SU-DHL-6 (cell line): ENCODE data around the gene PDGFD.

Experiments
- H2AFZ ChIP-seq: fragments of 200-600 bp; sonication (generic); 2 replicates; pipeline ENCODE4 v1.6.1; 2014; ENCODE audit warnings: low read depth, mild to moderate bottlenecking, moderate library complexity, mixed read lengths, antibody characterized with exemption, low read length; ENCODE audit not compliant: severe bottlenecking
- H3F3A ChIP-seq: fragments of 200-600 bp; shearing (Covaris generic); 2 replicates; pipeline ENCODE4 v1.6.0; 2016; ENCODE audit warnings: antibody characterized with exemption, mild to moderate bottlenecking; ENCODE audit not compliant: insufficient read depth
- H3K27ac ChIP-seq: fragments of 200-600 bp; sonication (generic); 2 replicates; pipeline ENCODE4 v1.5.1; 2016; ENCODE audit warnings: low read depth, mild to moderate bottlenecking, low read length, moderate library complexity, mixed read lengths
- H3K27me3 ChIP-seq: fragments of 200-600 bp; sonication (generic), shearing (Covaris generic); 2 replicates; pipeline ENCODE4 v1.6.0; 2014; ENCODE audit warnings: mild to moderate bottlenecking, low read length
- H3K36me3 ChIP-seq: fragments of 200-600 bp; sonication (generic); 2 replicates; pipeline ENCODE4 v1.6.1; 2014; ENCODE audit warnings: mild to moderate bottlenecking, low read length, mixed read lengths
- H3K4me2 ChIP-seq: fragments of 300-600, 200-600 bp; shearing (Covaris generic), sonication (generic); 2 replicates; pipeline ENCODE4 v1.6.0; 2014; ENCODE audit warnings: low read length, low read depth, mild to moderate bottlenecking; ENCODE audit not compliant: poor library complexity, severe bottlenecking
- H3K4me3 ChIP-seq: fragments of 200-600 bp; sonication (generic); 2 replicates; pipeline ENCODE4 v1.5.1; 2014; ENCODE audit warnings: antibody characterized with exemption, low read length, mild to moderate bottlenecking, mixed read lengths; ENCODE audit not compliant: insufficient read depth, poor library complexity, severe bottlenecking
- H3K79me2 ChIP-seq: fragments of 200-600 bp; sonication (generic); 2 replicates; pipeline ENCODE4 v1.6.1; 2014; ENCODE audit warnings: mild to moderate bottlenecking, low read length, moderate library complexity; ENCODE audit not compliant: insufficient read depth
- H3K9ac ChIP-seq: fragments of 200-600 bp; sonication (generic); 2 replicates; pipeline ENCODE4 v1.7.0; 2014; ENCODE audit warnings: mild to moderate bottlenecking, low read length
- H3K9me2 ChIP-seq: fragments of 200-600 bp; sonication (generic); replicated peaks from 2 replicates; pipeline ENCODE4 v1.6.1; 2014; ENCODE audit warnings: low read length; ENCODE audit not compliant: insufficient read depth
- H3K9me3 ChIP-seq: fragments of 200-600 bp; sonication (generic); 2 replicates; pipeline ENCODE4 v1.6.1; 2014; ENCODE audit warnings: low read length, mixed read lengths; ENCODE audit not compliant: insufficient read depth
- H4K20me1 ChIP-seq: fragments of 200-600 bp; sonication (generic); 2 replicates; pipeline ENCODE4 v1.6.1; 2014; ENCODE audit warnings: low read depth, mild to moderate bottlenecking, antibody characterized with exemption, low read length, moderate library complexity, mixed read lengths
- CTCF ChIP-seq: fragments of 200-600 bp; sonication (generic); IDR thresholded peaks from one replicate; pipeline ENCODE4 v1.5.1; 2017; ENCODE audit warnings: antibody characterized with exemption, mild to moderate bottlenecking, low read length, moderate library complexity; ENCODE audit not compliant: insufficient read depth, poor library complexity, severe bottlenecking
- EZH2phosphoT487 ChIP-seq: fragments of 200-600 bp; sonication (generic), shearing (Covaris generic); conservative IDR thresholded peaks from 2 replicates; pipeline ENCODE4 v1.6.1; 2018; ENCODE audit warnings: mild to moderate bottlenecking, antibody characterized with exemption, low read length, moderate library complexity, mixed read lengths

PDGFD gene

GRCh38 chr11:103863497-103863896 is 300.4 kb downstream of the PDGFD start:
- Histone ChIP-seq H3K4me2 (no peak overlapping the region), H3K9me2 (no peaks in the 10 kb centered on the region), H3F3A (no peaks in the 10 kb centered on the region), H3K36me3 (no peaks in the 10 kb centered on the region), H3K9me3 (no peaks in the 10 kb centered on the region), H3K27ac (no peak overlapping the region), H3K9ac (no peak overlapping the region), H2AFZ (no peak overlapping the region), H4K20me1 (no peaks in the 10 kb centered on the region), H3K27me3 (no peaks in the 10 kb centered on the region), H3K4me3 (no peak overlapping the region), H3K79me2 (no peaks in the 10 kb centered on the region)
- TF ChIP-seq EZH2phosphoT487 = no peak
- TF ChIP-seq CTCF = no peak

DNA sequence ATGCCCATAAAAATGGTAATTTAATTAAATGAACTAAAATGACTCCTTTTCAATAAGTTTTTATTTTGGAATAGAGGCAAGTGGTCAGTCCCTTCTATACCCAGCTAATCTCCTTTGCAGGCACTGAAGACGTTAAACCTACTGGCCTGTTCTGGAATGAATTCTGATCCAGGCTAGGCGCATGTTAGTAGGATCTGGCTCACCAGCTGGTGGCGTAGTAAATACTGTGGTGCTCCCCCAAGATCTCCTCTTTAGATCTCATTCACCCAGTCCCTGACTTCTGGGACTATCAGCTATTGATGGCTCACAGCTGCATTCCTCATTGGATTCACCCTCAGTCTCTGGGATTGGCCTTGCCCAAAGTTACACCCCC is 301.2 kb downstream of the PDGFD start:
- no peak overlapping the region for H3K27ac ChIP-seq
- no peaks in the 10 kb centered on the region for H4K20me1 ChIP-seq
- H3K4me2 ChIP-seq = peak overlapping the region; percentile 34
- TF ChIP-seq EZH2phosphoT487 = no peak
- no peak for TF ChIP-seq CTCF
- H2AFZ ChIP-seq = peak overlapping the region; percentile 46
- no peaks in the 10 kb centered on the region for H3K9me2 ChIP-seq
- H3K4me3 ChIP-seq = no peak overlapping the region
- H3K9ac ChIP-seq = no peak overlapping the region
- H3K36me3 ChIP-seq = no peaks in the 10 kb centered on the region
- no peaks in the 10 kb centered on the region for H3K79me2 ChIP-seq
- no peaks in the 10 kb centered on the region for H3F3A ChIP-seq
- H3K9me3 ChIP-seq = no peaks in the 10 kb centered on the region
- no peaks in the 10 kb centered on the region for H3K27me3 ChIP-seq

- TF ChIP-seq CTCF = no peak
- no peak for TF ChIP-seq EZH2phosphoT487
- H3K79me2 ChIP-seq = no peaks in the 10 kb centered on the region
- no peak overlapping the region for H3K9ac ChIP-seq
- H3K27me3 ChIP-seq = no peaks in the 10 kb centered on the region
- no peaks in the 10 kb centered on the region for H3F3A ChIP-seq
- H3K36me3 ChIP-seq = no peaks in the 10 kb centered on the region
- no peaks in the 10 kb centered on the region for H4K20me1 ChIP-seq
- no peak overlapping the region for H3K27ac ChIP-seq
- H3K9me2 ChIP-seq = no peaks in the 10 kb centered on the region
- H3K4me2 ChIP-seq = peak overlapping the region; percentile 34
- H3K4me3 ChIP-seq = no peak overlapping the region
- H2AFZ ChIP-seq = peak overlapping the region; percentile 46
- H3K9me3 ChIP-seq = no peaks in the 10 kb centered on the region
Measured at GRCh38 chr11:103862094-103862801, 301.7 kb downstream of the PDGFD start.
